ENCODE data around the gene FOSL1.

- TF ChIP-seq, protein P1, sequence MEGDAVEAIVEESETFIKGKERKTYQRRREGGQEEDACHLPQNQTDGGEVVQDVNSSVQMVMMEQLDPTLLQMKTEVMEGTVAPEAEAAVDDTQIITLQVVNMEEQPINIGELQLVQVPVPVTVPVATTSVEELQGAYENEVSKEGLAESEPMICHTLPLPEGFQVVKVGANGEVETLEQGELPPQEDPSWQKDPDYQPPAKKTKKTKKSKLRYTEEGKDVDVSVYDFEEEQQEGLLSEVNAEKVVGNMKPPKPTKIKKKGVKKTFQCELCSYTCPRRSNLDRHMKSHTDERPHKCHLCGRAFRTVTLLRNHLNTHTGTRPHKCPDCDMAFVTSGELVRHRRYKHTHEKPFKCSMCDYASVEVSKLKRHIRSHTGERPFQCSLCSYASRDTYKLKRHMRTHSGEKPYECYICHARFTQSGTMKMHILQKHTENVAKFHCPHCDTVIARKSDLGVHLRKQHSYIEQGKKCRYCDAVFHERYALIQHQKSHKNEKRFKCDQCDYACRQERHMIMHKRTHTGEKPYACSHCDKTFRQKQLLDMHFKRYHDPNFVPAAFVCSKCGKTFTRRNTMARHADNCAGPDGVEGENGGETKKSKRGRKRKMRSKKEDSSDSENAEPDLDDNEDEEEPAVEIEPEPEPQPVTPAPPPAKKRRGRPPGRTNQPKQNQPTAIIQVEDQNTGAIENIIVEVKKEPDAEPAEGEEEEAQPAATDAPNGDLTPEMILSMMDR (IDR thresholded peaks at IDR 0.05; ENCODE audit: insufficient read depth, low read length, poor library complexity, severe bottlenecking) = no peak
- TF ChIP-seq EZH2phosphoT487 (conservative IDR thresholded peaks at IDR 0.05; ENCODE audit: low read length) = no peak
Measured at GRCh38 chr11:65849771-65850216, 50.4 kb downstream of the FOSL1 start.
